Raji (cell line): ENCODE data around the gene DAPK1.

Source experiments
- POLR2A ChIP-seq: IDR thresholded peaks from 2 replicates; pipeline ENCODE4 v1.6.1; 2011; ENCODE audit warnings: low read depth, low read length, control low read depth; ENCODE audit not compliant: insufficient read depth

Gene DAPK1

GRCh38 chr9:87714819-87715218 lies 217.2 kb downstream of the DAPK1 start:
- TF ChIP-seq POLR2A, result no peak

- TF ChIP-seq POLR2A, result no peak
Measured at GRCh38 chr9:87716141-87716540, 218.5 kb downstream of the DAPK1 start.

GRCh38 chr9:87717456-87717855 lies 219.8 kb downstream of the DAPK1 start:
- TF ChIP-seq POLR2A, result no peak

GRCh38 chr9:87718231-87718630 lies 220.6 kb downstream of the DAPK1 start:
- TF ChIP-seq POLR2A, result no peak

GRCh38 chr9:87718852-87719612 lies 221.4 kb downstream of the DAPK1 start:
- no peak for TF ChIP-seq POLR2A

GRCh38 chr9:87720173-87720572 lies 222.5 kb downstream of the DAPK1 start:
- TF ChIP-seq POLR2A, result no peak

GRCh38 chr9:87722393-87723088 lies 224.9 kb downstream of the DAPK1 start:
- TF ChIP-seq POLR2A, result no peak

- TF ChIP-seq POLR2A, result no peak
Measured at GRCh38 chr9:87725356-87725899, 227.8 kb downstream of the DAPK1 start.

- no peak for TF ChIP-seq POLR2A
Measured at GRCh38 chr9:87725900-87726709, 228.4 kb downstream of the DAPK1 start, which contains the start of gene CTSL. TSS of gene CTSL (plus strand) at chr9:87726119. CDS start at chr9:87727604, 1,485 bp downstream.

GRCh38 chr9:87729246-87729645 lies 231.6 kb downstream of the DAPK1 start:
- TF ChIP-seq POLR2A, result no peak

- TF ChIP-seq POLR2A, result no peak
Measured at GRCh38 chr9:87731321-87731720, 233.7 kb downstream of the DAPK1 start.

- no peak for TF ChIP-seq POLR2A
Measured at GRCh38 chr9:87732344-87732743, 234.7 kb downstream of the DAPK1 start.

- no peak for TF ChIP-seq POLR2A
Measured at GRCh38 chr9:87732756-87733155, 235.1 kb downstream of the DAPK1 start.

GRCh38 chr9:87733273-87734052 lies 235.8 kb downstream of the DAPK1 start:
- TF ChIP-seq POLR2A, result no peak

GRCh38 chr9:87734106-87734505 lies 236.4 kb downstream of the DAPK1 start:
- no peak for TF ChIP-seq POLR2A

GRCh38 chr9:87739546-87739945 lies 241.9 kb downstream of the DAPK1 start:
- no peak for TF ChIP-seq POLR2A
